ENCODE results near the gene POLR1B. TPM values are rescaled to one million over a fixed set of nuclear protein-coding genes. Genes with fewer than 3 reads are reported as not detected.

The POLR1B gene
- total and polyA plus RNA-seq, 2 experiments from 2014 or later: 8.4 to 12.6 TPM

GRCh38 chr2:112597537-112598322, 55.5 kb downstream of the POLR1B start:
- no peaks in the 10 kb centered on the region for H3K9me3 ChIP-seq (ENCODE audit: low read depth)
- TF ChIP-seq, protein P1, sequence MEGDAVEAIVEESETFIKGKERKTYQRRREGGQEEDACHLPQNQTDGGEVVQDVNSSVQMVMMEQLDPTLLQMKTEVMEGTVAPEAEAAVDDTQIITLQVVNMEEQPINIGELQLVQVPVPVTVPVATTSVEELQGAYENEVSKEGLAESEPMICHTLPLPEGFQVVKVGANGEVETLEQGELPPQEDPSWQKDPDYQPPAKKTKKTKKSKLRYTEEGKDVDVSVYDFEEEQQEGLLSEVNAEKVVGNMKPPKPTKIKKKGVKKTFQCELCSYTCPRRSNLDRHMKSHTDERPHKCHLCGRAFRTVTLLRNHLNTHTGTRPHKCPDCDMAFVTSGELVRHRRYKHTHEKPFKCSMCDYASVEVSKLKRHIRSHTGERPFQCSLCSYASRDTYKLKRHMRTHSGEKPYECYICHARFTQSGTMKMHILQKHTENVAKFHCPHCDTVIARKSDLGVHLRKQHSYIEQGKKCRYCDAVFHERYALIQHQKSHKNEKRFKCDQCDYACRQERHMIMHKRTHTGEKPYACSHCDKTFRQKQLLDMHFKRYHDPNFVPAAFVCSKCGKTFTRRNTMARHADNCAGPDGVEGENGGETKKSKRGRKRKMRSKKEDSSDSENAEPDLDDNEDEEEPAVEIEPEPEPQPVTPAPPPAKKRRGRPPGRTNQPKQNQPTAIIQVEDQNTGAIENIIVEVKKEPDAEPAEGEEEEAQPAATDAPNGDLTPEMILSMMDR (IDR thresholded peaks at IDR 0.05; ENCODE audit: low read depth, low read length): no peak
- H3K4me1 ChIP-seq (ENCODE audit: low read depth): no peaks in the 10 kb centered on the region
- no peak for DNase-seq (ENCODE audit: low read depth in 1 of 2, low spot score in 1 of 2)
- H3K27me3 ChIP-seq: no peaks in the 10 kb centered on the region
- no peaks in the 10 kb centered on the region for H3K36me3 ChIP-seq
- H3K27ac ChIP-seq: no peak overlapping the region
- no peak overlapping the region for H3K4me3 ChIP-seq

GRCh38 chr2:112600634-112601033, 58.4 kb downstream of the POLR1B start:
- DNase-seq (ENCODE audit: low read depth in 1 of 2, low spot score in 1 of 2): no peak
- no peaks in the 10 kb centered on the region for H3K9me3 ChIP-seq (ENCODE audit: low read depth)
- TF ChIP-seq, protein P1 (IDR thresholded peaks at IDR 0.05; ENCODE audit: low read depth, low read length): no peak

DNA sequence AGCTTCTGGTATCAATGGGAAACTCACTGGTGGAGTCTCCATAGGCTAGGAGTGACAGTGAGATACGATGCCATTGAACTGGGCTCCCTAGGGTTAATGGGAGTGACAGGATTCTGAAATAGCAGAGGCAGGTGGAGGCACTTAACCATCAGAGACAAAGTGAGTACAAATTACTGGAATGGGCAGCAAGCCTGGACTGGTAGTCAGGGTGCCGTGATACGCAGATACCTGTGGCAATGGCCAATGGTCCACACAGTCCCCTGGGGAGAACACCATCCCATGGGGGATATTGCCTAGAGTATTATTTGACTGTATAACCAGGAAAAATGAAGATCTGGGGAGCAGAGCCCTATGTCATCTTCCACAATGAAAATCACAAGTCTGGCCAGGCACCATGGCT, 59.5 kb downstream of the POLR1B start:
- Histone ChIP-seq H3K9me3 (ENCODE audit: low read depth) (no peaks in the 10 kb centered on the region), H3K4me1 (ENCODE audit: low read depth) (no peaks in the 10 kb centered on the region)
- no peak for DNase-seq (ENCODE audit: low read depth in 1 of 2, low spot score in 1 of 2)

More at GRCh38 chr2:112600634-112601033, 58.4 kb downstream of the POLR1B start:
- Histone ChIP-seq H3K27me3 (no peaks in the 10 kb centered on the region), H3K27ac (no peak overlapping the region), H3K4me1 (ENCODE audit: low read depth) (no peaks in the 10 kb centered on the region), H3K4me3 (no peak overlapping the region), H3K36me3 (no peaks in the 10 kb centered on the region)

DNA sequence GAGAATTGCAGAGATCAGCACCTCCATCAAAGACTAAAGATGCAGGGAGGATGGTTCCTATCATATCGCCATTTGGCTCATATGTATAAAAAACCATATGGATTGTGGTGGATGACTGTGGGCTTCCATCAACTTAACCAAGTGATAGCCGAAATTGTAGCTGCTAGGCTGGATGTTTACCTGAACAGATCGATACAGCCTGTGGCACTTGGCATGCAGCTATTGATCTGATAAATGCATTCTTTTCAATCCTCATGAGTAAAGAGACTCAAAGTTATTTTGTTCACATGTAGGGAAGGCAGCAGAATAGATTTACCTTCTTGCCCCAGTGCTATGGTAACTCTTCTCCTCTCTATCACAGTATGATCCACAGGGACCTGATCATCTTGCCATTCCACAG, 60.7 kb downstream of the POLR1B start:
- no peaks in the 10 kb centered on the region for H3K9me3 ChIP-seq (ENCODE audit: low read depth)
- no peak overlapping the region for H3K27ac ChIP-seq
- no peak overlapping the region for H3K4me3 ChIP-seq
- H3K4me1 ChIP-seq (ENCODE audit: low read depth): no peaks in the 10 kb centered on the region
- TF ChIP-seq, protein P1 (IDR thresholded peaks at IDR 0.05; ENCODE audit: low read depth, low read length): no peak
- no peak for DNase-seq (ENCODE audit: low read depth in 1 of 2, low spot score in 1 of 2)
- no peaks in the 10 kb centered on the region for H3K36me3 ChIP-seq
- no peaks in the 10 kb centered on the region for H3K27me3 ChIP-seq

More for the DNA sequence above, 59.5 kb downstream of the POLR1B start:
- H3K27ac ChIP-seq: no peak overlapping the region
- no peak overlapping the region for H3K4me3 ChIP-seq
- no peaks in the 10 kb centered on the region for H3K36me3 ChIP-seq
- H3K27me3 ChIP-seq: no peaks in the 10 kb centered on the region
- TF ChIP-seq, protein P1 (IDR thresholded peaks at IDR 0.05; ENCODE audit: low read depth, low read length): no peak

DNA sequence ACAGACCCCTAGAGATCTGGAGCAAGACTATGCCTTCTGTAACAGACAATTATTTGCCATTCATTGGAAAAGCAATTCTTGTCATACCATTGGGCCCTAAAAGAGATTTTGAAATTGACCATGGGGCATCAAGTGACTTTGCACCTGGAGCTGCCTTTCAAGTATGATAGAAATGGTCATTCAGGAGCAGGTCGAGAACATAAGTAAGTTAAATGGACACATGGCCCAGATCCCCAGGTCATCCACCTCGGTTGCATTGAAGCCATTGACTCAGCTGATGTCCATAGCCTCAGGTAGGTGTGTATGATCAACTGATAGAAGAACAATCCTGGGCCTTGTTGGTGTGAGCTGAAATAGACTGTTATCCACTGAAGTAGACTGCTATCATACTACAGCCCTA, 61.5 kb downstream of the POLR1B start:
- Histone ChIP-seq H3K4me3 (no peak overlapping the region), H3K27me3 (no peaks in the 10 kb centered on the region), H3K36me3 (no peaks in the 10 kb centered on the region), H3K9me3 (ENCODE audit: low read depth) (no peaks in the 10 kb centered on the region), H3K27ac (no peak overlapping the region), H3K4me1 (ENCODE audit: low read depth) (no peaks in the 10 kb centered on the region)
- DNase-seq (ENCODE audit: low read depth in 1 of 2, low spot score in 1 of 2): no peak
- TF ChIP-seq, protein P1 (IDR thresholded peaks at IDR 0.05; ENCODE audit: low read depth, low read length): no peak

All from cardiac muscle cell (in vitro differentiated cells and primary cell).